Hematopoietic multipotent progenitor cell (in vitro differentiated cells): ENCODE data around the gene B3GNT4. TPM values are rescaled to one million over a fixed set of nuclear protein-coding genes. Genes with fewer than 3 reads are reported as not detected.

Source experiments
- small RNA-seq: library from RNA; depleted of rRNA; stranded (forward); fragments of <200 nt; gene quantifications from one replicate; pipeline ENCODE3, GENCODE V24; 2012
- total RNA-seq: library from RNA; depleted of rRNA; stranded (reverse); fragments of >200 nt; gene quantifications from one replicate; pipeline ENCODE4 v1.2.3, GENCODE V29; 2012

The B3GNT4 gene
- total RNA-seq, 1 donor = 0.27 TPM

Small RNA genes lying within 50 kb of the gene (small RNA-seq; reads per million reads assigned to genes)
- gene DIABLO = 1.9 reads per million, percentile 65 among the genes with 10 or more reads in this experiment

Other genes starting within 250 kb of the B3GNT4 start
- gene BCL7A, start 181.8 kb upstream of the B3GNT4 start, total RNA-seq = 38.8 TPM
- 50.9 TPM for gene MLXIP, start 125.0 kb upstream of the B3GNT4 start, total RNA-seq
- gene IL31, start 29.5 kb upstream of the B3GNT4 start, total RNA-seq = not detected
- 1.1 TPM for gene LRRC43, start 20.6 kb upstream of the B3GNT4 start, total RNA-seq
- gene DIABLO, start 22.3 kb downstream of the B3GNT4 start, total RNA-seq = 86.7 TPM
- 15.1 TPM for gene VPS33A, start 62.8 kb downstream of the B3GNT4 start, total RNA-seq
- 25.9 TPM for gene CLIP1, start 219.0 kb downstream of the B3GNT4 start, total RNA-seq